GM18526 (cell line): Measurements from ENCODE around the gene SMIM24.

Experiments
- POLR2A ChIP-seq: IDR thresholded peaks from 3 replicates; pipeline ENCODE4 v1.6.1; 2011; ENCODE audit not compliant: insufficient read length; ENCODE audit errors: extremely low read depth

Gene SMIM24

DNA sequence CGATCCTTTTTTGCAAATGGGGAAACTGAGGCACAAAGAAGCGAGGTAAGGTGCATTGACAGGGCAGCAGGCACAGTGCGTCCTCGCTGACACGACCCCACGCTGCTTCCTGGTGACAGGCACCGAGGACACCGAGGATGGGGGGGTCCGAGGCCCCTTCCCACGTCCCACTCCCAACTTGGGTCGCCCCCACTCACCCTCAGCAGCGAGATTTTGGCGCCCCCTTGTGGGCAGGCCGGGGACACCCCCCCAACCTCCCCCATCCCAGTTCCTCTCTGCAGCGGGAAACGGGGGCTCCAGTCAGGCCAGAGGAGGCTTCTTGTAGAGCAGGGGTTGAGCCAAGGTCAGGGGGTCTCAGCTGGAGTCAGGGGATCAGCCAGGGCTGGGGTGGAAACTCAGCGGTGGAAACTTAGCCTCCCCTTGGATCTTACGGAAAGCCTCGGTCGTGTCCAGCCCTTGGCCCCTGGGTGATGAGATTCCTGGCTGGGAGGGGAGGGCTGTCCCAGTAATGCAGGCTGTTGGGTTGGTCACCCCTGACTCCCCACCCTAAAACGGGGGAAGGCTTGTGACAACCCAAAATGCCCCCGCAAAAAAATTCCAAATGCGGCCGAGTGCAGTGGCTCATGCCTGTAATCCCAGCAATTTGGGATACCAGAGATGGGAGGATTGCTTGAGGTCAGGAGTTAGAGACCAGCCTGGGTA is 8.2 kb downstream of the SMIM24 start:
- TF ChIP-seq POLR2A: no peak

DNA sequence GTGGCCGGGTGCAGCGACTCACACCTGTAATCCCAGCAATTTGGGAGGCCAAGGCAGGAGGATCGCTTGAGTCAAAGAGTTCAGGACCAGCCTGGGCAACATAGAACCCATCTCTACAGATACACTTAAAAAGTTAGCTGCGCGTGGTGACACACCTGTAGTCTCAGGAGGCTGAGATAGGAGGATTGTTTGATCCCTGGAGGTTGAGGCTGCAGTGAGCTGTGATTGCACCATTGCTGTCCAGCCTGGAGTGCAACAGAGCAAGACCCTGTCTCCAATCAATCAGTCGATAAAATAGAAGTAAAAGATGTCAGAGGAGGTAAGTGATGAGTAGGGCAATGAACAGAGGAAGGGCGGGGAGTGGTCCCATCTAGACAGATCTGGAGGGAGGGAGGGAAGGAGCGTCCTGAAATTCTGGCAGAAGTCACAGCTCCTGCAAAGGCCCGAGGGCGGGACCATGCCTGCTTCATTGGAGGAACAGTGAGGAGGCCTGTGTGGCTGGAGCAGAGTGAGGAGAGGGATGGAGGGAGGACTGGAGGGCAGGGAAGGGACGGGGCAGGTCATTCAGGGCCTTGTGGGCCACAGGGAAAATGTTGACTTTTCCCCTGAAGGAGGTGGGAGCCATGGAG is 9.7 kb downstream of the SMIM24 start:
- TF ChIP-seq POLR2A: no peak

DNA sequence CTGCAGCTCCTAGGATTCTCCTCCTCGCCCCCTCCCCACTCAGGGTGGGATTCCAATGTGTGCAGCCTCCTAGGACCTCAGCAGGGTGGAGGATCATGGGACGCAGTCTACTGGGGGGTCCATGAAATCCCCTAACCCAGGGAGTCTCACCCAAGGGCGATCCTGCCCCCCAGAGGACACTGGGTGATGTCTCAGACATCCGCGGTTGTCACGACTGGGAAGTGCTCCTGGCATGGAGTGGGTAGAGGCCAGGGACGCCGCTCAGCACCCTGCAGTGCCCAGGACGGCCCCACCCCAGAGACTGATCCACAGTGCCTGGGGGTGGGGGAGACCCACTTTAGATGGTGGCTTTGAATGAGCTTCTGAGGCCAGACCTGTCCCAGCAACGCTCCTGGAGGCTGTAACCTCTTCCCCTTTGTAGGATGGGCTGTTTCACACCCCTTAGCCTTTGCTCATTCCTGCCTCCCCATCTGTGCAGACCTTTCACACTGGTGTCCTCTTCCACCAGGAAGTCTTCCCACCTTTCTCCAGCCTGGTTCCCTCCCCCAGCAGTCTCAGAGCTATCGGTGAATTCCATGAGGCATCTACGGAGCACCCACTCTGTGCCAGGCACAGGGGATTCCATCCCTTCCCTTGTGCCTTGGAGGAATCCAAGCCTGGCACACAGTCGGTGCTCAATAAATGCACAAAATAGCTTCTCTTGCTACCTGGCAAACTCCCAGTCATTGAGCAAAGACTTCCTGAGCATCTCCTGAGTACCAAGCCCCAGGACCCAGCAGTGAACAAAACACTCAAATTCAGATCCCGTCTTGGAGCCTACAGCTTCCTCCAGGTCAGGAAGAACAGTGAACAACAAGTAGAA is 10.5 kb downstream of the SMIM24 start:
- TF ChIP-seq POLR2A: no peak

DNA sequence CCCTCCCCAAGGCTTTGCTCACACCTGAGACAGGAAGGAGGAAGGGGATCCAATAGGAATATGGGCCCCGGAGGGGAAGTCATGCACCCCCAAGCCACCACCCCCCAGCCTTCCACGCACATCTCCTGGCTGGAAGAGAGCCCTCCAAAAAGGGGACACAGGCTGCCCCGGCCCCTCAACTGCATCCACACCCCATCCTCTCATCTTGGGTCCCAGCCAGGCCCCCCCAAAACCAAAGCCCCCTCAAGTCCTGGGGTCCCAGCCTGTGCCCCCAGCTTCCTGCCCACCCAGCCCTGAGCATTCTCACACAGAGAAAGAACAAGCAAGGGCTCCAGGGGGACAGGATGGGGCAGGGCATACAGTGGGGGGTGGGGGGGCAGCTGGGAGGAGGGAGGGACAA is 12.1 kb downstream of the SMIM24 start:
- TF ChIP-seq POLR2A: no peak

DNA sequence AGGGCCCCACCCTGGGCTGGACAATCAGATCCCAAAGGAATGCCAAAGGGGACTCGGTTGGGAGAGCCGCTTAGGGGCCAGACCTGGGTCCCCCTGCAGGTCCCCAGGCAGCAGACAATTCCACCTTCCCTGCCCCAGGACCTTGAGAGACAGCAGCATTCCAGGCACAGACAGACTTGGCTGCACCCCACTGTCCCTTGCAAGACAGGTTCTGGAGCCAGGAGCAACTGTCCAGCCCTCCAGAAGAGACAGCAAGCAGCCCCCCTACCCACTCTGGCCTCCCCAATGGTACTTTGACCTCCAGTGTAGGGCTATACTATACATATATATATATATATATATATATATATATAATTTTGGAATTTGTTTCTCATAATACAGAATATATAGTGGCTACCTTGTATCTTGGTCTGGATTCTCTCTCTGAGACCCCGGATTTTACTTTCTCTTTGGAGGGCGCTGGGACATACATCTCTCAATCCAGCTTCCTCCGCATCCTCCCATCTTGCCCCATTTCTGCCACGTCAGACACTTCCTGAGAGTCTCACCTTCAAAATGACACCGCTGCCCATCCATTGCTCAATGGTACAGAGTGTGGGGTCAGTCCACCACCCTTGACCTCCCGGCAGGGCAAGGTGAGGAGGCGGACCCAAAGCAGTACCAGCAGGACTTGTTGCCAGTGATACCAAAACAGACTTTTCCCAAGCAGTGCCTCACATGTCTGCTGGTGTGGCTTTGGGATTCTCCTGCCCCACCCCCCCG is 12.7 kb downstream of the SMIM24 start:
- no peak for TF ChIP-seq POLR2A

DNA sequence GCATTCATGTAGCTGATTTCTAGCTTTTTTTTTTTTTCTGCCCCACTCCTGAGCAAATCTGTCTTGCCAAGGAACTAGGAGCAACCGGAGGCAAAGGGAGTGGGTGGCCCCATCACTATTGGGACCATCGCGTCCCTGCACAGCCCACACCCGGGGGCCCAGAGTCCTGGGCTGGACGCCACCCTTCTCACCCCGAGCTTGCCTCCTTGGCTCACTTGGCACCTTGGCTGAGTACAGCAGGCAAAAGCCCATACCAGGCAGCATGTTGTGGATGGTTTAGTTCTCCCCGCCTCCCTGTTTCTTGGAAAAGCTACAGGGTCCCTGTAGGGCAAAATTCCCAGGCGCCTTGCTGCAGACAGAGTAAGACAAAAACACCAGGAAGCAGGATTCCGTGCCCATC is 13.7 kb downstream of the SMIM24 start:
- TF ChIP-seq POLR2A: no peak

DNA sequence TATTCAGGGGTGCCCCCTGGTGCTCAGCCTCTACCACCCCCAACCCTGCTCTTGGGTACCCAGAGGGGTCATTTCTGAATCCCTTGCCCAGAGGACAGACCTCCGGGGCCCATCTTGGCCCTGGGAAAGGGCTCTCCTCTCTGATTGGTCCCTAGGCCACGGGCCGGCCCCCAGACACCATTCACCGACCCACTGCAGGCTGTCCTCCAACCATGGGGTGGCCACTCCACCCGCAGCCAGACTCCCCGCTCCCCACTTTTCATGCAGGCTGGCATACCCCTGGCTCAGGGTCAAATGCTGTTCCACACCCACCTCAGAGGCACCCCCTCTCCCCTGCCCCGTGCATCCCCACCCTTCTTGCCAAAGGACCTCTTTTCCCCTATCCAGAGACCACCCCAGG is 14.8 kb downstream of the SMIM24 start:
- TF ChIP-seq POLR2A: no peak

DNA sequence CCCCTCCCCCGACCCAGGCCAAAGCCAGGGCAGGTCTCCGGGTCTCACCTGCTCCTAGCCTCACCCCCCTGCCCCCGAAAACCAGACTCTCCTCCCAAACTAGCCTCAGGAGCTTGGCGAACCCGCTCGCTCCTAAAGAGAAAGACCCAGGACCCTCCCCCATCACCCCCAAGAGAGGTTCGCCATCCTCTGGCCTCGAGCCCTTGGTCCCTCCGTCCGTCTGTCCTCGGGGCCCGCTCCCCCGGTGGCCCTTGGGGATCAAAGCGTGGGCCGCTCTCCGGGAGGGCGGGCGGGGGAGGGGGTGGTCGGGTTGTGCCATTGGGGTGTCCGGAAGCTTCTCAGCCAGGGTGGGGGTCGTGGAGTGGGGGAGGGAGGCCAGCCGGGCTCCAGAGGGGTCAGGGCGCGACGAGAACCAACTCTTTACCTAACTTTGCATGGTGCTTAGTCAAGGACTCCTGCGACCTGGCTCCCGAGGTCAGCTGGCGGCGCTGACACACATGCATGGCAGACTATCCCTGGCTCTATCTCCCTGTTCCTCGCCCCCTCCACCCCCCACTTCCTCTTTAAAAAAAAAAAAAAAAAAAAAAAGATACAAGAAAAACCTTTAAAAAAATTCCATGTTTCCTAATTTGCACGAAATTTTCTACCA is 15.6 kb downstream of the SMIM24 start:
- TF ChIP-seq POLR2A: no peak

DNA sequence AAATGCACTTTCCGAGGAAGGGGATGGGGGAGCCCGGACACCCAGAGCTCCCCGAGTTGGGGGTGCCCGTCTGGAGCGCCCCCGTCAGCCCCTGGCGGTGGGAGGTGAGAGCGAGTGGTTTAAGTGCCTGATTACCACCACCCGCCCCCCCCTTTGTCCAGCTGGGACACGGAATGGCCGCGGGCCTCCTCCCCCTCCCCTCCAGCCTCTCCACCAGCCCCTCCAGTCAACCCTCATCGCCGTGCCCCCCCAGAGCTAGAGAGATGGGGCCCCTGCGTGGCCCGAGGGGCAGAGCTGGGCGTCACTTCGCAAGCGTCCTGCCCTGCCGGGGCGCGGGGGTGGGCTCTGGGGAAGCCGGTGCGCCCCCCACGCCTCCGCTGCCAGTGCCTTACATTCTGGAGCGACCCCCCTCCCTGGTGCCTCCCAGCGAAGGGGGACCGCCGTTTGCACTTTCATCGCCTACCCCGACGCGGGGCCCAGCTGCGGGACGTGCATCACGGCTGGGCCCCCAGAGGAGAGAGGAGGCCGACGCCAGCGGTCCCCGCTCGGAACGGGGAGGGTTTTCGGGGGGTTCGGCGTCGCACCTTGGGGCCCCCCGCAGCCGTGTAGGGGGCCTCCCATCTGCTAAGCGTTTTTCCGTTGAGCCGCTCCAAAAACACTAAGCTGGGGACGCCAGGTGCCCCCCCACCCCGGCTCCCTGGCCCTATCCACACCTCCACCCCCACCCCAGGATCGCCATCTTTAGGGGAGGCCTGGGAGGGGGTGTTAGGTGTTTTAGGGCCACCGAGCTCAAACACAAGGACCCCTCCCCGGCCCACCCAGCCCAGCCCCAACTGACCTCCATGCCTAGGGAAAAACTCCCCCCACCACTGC is 16.4 kb downstream of the SMIM24 start:
- no peak for TF ChIP-seq POLR2A

DNA sequence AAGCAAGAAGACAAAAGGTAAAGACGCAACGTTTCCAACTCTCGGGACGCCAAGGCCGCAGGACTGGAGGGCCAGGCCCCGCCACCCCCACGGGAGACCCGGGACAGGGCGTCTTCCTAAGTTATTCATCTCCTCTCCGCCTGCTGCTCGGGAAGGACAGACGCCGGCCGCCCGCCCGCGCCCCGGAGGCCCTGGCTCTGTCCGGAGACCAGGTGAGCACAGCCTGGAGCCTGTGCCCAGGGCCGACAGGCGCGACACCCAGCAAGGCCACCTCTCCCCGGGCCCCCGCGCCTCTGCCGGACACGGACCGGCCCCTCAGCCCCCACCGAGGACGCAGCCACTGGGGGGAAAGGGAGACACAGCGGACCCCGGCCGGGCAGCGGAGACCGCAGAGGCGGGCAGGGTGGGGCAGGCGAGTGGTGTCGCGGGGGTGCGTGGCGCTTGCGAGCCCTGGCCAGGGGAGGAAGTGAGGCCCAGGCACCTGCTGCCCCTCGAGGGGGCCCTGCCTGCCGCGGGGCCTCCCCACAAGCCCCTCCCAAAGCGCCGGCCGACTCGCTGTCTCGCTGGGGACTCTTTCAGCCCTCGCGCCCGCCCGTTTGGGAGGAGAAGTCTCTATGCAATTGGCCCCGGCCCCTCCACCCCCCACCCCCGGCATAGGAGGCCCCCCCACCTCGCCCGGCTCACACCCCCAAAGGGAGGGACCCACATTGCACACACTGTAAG is 17.2 kb downstream of the SMIM24 start:
- TF ChIP-seq POLR2A: no peak

DNA sequence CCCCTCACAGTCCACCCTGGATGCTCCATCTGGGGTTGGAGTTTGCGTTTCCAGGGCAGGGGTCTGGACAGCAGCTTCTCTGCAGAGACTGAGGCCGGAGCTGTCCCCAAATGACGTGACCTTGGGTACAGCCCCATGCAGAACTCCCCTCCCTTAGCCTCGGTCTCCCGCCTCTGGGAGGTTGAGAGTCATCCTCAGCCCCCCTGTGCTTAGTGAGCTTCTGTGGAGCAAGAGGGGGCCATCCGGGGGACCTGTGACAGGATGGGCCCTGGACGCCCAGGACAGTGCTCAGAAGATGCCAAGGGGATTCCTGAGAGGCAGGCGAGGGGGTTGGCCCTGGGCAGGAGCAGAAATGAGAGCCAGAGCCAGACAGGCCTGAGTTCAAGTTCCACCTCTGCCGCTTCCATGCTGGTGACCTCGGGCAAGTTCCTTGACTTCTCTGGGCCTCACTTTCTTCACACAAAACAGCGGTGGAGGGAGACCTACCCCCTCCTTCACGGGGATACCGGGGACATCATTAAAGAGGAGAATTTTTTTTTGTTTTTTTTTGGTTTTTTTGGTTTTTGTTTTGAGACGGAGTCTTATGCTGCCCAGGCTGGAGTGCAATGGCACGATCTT is 20.3 kb downstream of the SMIM24 start:
- TF ChIP-seq POLR2A: no peak

DNA sequence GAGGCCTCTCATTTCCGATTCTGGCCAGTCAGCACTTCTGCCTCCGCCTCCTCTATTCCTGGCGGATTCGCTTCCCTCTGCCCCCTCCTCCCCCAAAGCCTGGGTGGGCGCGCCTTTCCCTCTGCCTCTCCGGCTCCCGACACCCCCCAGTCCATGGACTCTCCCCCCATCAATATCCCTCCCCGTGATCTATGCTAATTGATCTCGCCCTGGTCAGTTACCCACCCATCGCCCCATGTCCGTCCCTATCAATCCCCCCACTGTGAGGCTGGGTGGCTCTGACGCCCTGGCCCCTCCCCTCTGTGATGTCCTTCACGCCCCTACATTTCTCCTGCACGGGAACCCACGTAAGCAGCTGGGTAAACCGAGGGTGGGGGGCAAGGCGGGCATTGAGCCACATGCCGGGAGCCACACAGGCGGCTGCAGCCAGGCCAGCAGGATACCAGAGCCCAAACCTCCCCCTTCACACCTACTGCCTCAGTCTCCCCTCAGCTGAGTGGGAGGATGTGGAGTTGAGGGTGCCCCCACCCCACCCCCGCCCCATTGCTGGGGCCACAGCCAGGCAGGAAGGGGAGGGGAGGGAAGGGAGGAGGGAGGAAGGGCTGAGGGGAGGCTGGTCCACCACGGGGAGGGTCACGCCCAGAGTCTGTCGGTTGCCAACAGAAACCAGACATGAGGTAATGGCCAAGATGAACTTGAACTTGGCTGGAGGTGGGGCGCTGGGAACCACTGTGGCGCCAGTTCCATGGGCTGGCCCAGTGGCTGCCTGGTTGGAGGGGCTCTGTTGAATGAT is 21.0 kb downstream of the SMIM24 start:
- TF ChIP-seq POLR2A: no peak
